Subcutaneous abdominal adipose tissue (tissue), 5 donors: ENCODE data around the gene INSM1.
A peak's percentile ranks its signal among the peaks of the same experiment; 100 is the strongest.

ENCODE experiments used
- H3K27ac ChIP-seq: one replicate; pipeline ENCODE4 v1.7.0; 2013; ENCODE audit warnings: low read depth, mild to moderate bottlenecking, inconsistent platforms, low read length, moderate library complexity
- H3K27me3 ChIP-seq, 5 donors: one replicate each; pipeline ENCODE4 v1.7.0; 2013; ENCODE audit warnings: low read length in 5 of 5, inconsistent platforms in 1 of 5; ENCODE audit not compliant: control insufficient read depth in 5 of 5, insufficient read depth in 4 of 5
- H3K36me3 ChIP-seq, 5 donors: one replicate each; pipeline ENCODE4 v1.7.0; 2013; ENCODE audit warnings: low read length in 5 of 5; ENCODE audit not compliant: control insufficient read depth in 5 of 5, insufficient read depth in 5 of 5
- H3K4me1 ChIP-seq, 5 donors: one replicate each; pipeline ENCODE4 v1.7.0; 2013; ENCODE audit warnings: low read length in 5 of 5, mild to moderate bottlenecking in 3 of 5, moderate library complexity in 1 of 5; ENCODE audit not compliant: control insufficient read depth in 5 of 5, insufficient read depth in 5 of 5
- H3K4me3 ChIP-seq, 5 donors: one replicate each; pipeline ENCODE4 v1.7.0; 2013; ENCODE audit warnings: low read length in 5 of 5, low read depth in 1 of 5
- H3K9ac ChIP-seq, 5 donors: one replicate each; pipeline ENCODE4 v1.7.0; 2013; ENCODE audit warnings: low read length in 5 of 5, mild to moderate bottlenecking in 4 of 5, moderate library complexity in 3 of 5
- H3K9me3 ChIP-seq, 5 donors: one replicate each; pipeline ENCODE4 v1.7.0; 2013; ENCODE audit warnings: low read length in 5 of 5; ENCODE audit not compliant: control insufficient read depth in 5 of 5
- donor health status: healthy.
- donor health status: healthy.
- donor health status: healthy.
- donor health status: healthy.
- donor health status: healthy.

Gene INSM1

GRCh38 chr20:20359628-20360027 is 8.3 kb upstream of the INSM1 start:
- Histone ChIP-seq H3K9me3 (peaks cover 0 to 2% (median 0%) of the 10 kb centered on the region in 5 donors), H3K4me1 (peaks cover under 1 to 21% (median 18%) of the 10 kb centered on the region in 5 donors), H3K27me3 (peaks cover 26 to 39% (median 36%) of the 10 kb centered on the region in 5 donors), H3K4me3 (no peak overlapping the region), H3K9ac (no peak overlapping the region), H3K27ac (no peak overlapping the region), H3K36me3 (no peaks in the 10 kb centered on the region)

GRCh38 chr20:20360464-20360863 is 7.4 kb upstream of the INSM1 start:
- Histone ChIP-seq H3K36me3 (no peaks in the 10 kb centered on the region), H3K27me3 (peaks cover 34 to 44% (median 41%) of the 10 kb centered on the region in 5 donors), H3K4me1 (peaks cover 0 to 22% (median 21%) of the 10 kb centered on the region in 5 donors), H3K27ac (no peak overlapping the region), H3K4me3 (peak overlapping the region in 1 of 5 donors; percentile 13), H3K9ac (no peak overlapping the region), H3K9me3 (no peaks in the 10 kb centered on the region)

- Histone ChIP-seq H3K4me1 (peaks cover 0 to 32% (median 27%) of the 10 kb centered on the region in 5 donors), H3K27me3 (peaks cover 39 to 57% (median 47%) of the 10 kb centered on the region in 5 donors), H3K27ac (no peak overlapping the region), H3K9ac (no peak overlapping the region), H3K4me3 (no peak overlapping the region), H3K9me3 (no peaks in the 10 kb centered on the region), H3K36me3 (no peaks in the 10 kb centered on the region)
Observed at GRCh38 chr20:20362774-20363433, 5.0 kb upstream of the INSM1 start.

GRCh38 chr20:20363434-20363798 is 4.5 kb upstream of the INSM1 start:
- Histone ChIP-seq H3K27ac (no peak overlapping the region), H3K4me3 (peak overlapping the region in 3 of 5 donors; percentile 11 to 35 (median 27)), H3K9ac (no peak overlapping the region), H3K9me3 (no peaks in the 10 kb centered on the region), H3K27me3 (peaks cover 39 to 57% (median 47%) of the 10 kb centered on the region in 5 donors), H3K36me3 (no peaks in the 10 kb centered on the region), H3K4me1 (peaks cover 0 to 36% (median 27%) of the 10 kb centered on the region in 5 donors)

- peaks cover 0 to 41% (median 29%) of the 10 kb centered on the region in 5 donors for H3K4me1 ChIP-seq
- H3K9me3 ChIP-seq: no peaks in the 10 kb centered on the region
- H3K9ac ChIP-seq: no peak overlapping the region
- peak overlapping the region in 3 of 5 donors; percentile 11 to 35 (median 27) for H3K4me3 ChIP-seq
- H3K36me3 ChIP-seq: no peaks in the 10 kb centered on the region
- peaks cover 41 to 59% (median 49%) of the 10 kb centered on the region in 5 donors for H3K27me3 ChIP-seq
- no peak overlapping the region for H3K27ac ChIP-seq
Observed at GRCh38 chr20:20363799-20364592, 3.9 kb upstream of the INSM1 start.

GRCh38 chr20:20364593-20365479 is 3.1 kb upstream of the INSM1 start:
- peaks cover 0 to 49% (median 36%) of the 10 kb centered on the region in 5 donors for H3K4me1 ChIP-seq
- H3K27me3 ChIP-seq: peaks cover 48 to 68% (median 57%) of the 10 kb centered on the region in 5 donors
- no peak overlapping the region for H3K9ac ChIP-seq
- no peak overlapping the region for H3K4me3 ChIP-seq
- H3K36me3 ChIP-seq: no peaks in the 10 kb centered on the region
- H3K9me3 ChIP-seq: no peaks in the 10 kb centered on the region
- H3K27ac ChIP-seq: no peak overlapping the region

GRCh38 chr20:20365480-20366161 is 2.3 kb upstream of the INSM1 start:
- H3K36me3 ChIP-seq: no peaks in the 10 kb centered on the region
- H3K9me3 ChIP-seq: no peaks in the 10 kb centered on the region
- H3K4me3 ChIP-seq: no peak overlapping the region
- peaks cover 49 to 74% (median 62%) of the 10 kb centered on the region in 5 donors for H3K27me3 ChIP-seq
- H3K4me1 ChIP-seq: peaks cover 0 to 45% (median 30%) of the 10 kb centered on the region in 5 donors
- no peak overlapping the region for H3K27ac ChIP-seq
- no peak overlapping the region for H3K9ac ChIP-seq

- Histone ChIP-seq H3K27ac (no peak overlapping the region), H3K4me1 (peaks cover 0 to 43% (median 29%) of the 10 kb centered on the region in 5 donors), H3K36me3 (no peaks in the 10 kb centered on the region), H3K4me3 (no peak overlapping the region), H3K9ac (no peak overlapping the region), H3K27me3 (peaks cover 45 to 71% (median 62%) of the 10 kb centered on the region in 5 donors), H3K9me3 (no peaks in the 10 kb centered on the region)
Observed at GRCh38 chr20:20366551-20366875, 1.4 kb upstream of the INSM1 start.

- peaks cover 46 to 71% (median 63%) of the 10 kb centered on the region in 5 donors for H3K27me3 ChIP-seq
- H3K4me3 ChIP-seq: peak overlapping the region in 2 of 5 donors; percentile 31 to 44
- no peaks in the 10 kb centered on the region for H3K9me3 ChIP-seq
- H3K27ac ChIP-seq: no peak overlapping the region
- peaks cover 0 to 43% (median 29%) of the 10 kb centered on the region in 5 donors for H3K4me1 ChIP-seq
- H3K9ac ChIP-seq: no peak overlapping the region
- H3K36me3 ChIP-seq: no peaks in the 10 kb centered on the region
Observed at GRCh38 chr20:20366876-20367574, 879 bp upstream of the INSM1 start.
